GM12865 (cell line): ENCODE data around the gene NRM.
"Not testable (repeated sequence)": the region's sequence is repeated elsewhere in the genome, so short reads cannot be mapped to it uniquely, and the experiment has no call there.

ENCODE experiments used
- DNase-seq: peaks from one replicate; pipeline ENCODE4 v3.0.0; 2010; ENCODE audit warnings: low read depth
- H3K4me3 ChIP-seq: 2 replicates; pipeline ENCODE4 v1.5.1; 2011; ENCODE audit warnings: mild to moderate bottlenecking, low read depth, low read length, control low read depth
- CTCF ChIP-seq: IDR thresholded peaks from 2 replicates; pipeline ENCODE4 v1.5.1; 2011; ENCODE audit warnings: low read length, control low read depth, low read depth, inconsistent platforms; ENCODE audit not compliant: insufficient read depth; ENCODE audit errors: missing control alignments

The NRM gene

GRCh38 chr6:30664994-30665767 is 25.6 kb downstream of the NRM start:
- no peak for DNase-seq
- no peak for TF ChIP-seq CTCF
- H3K4me3 ChIP-seq = no peak overlapping the region

GRCh38 chr6:30657922-30658321 is 32.9 kb downstream of the NRM start:
- not testable (repeated sequence) for H3K4me3 ChIP-seq, DNase-seq

- H3K4me3 ChIP-seq = no peak overlapping the region
- TF ChIP-seq CTCF = no peak
- DNase-seq = no peak
Observed at GRCh38 chr6:30657454-30657853, 33.3 kb downstream of the NRM start.

GRCh38 chr6:30656513-30656912 is 34.3 kb downstream of the NRM start:
- H3K4me3 ChIP-seq = no peak overlapping the region
- TF ChIP-seq CTCF = no peak
- DNase-seq = no peak

GRCh38 chr6:30655743-30656094 is 35.1 kb downstream of the NRM start:
- no peak for DNase-seq
- TF ChIP-seq CTCF = no peak
- no peak overlapping the region for H3K4me3 ChIP-seq

- H3K4me3 ChIP-seq = no peak overlapping the region
- TF ChIP-seq CTCF = no peak
- no peak for DNase-seq
Observed at GRCh38 chr6:30654798-30655742, 35.7 kb downstream of the NRM start.

GRCh38 chr6:30651143-30651542 is 39.6 kb downstream of the NRM start:
- no peak for DNase-seq
- no peak overlapping the region for H3K4me3 ChIP-seq
- TF ChIP-seq CTCF = no peak
